Sigmoid colon (tissue), 7 donors: ENCODE results near the gene FMN2. TPM values are rescaled to one million over a fixed set of nuclear protein-coding genes. Genes with fewer than 3 reads are reported as not detected.

Experiments used
- DNase-seq: peaks from one replicate; pipeline ENCODE4 v3.0.0-alpha.2; 2019
- H3K27ac ChIP-seq, 4 donors: fragments of 200-600 bp; sonication (generic); one replicate each; pipeline ENCODE4 v1.5.1; 2016 to 2019; ENCODE audit warnings: mild to moderate bottlenecking in 1 of 4
- H3K27me3 ChIP-seq, 3 donors: fragments of 200-600 bp; sonication (generic); one replicate each; pipeline ENCODE4 v1.5.1; 2019; ENCODE audit warnings: mild to moderate bottlenecking in 1 of 3
- H3K36me3 ChIP-seq, 4 donors: fragments of 200-600 bp; sonication (generic); one replicate each; pipeline ENCODE4 v1.5.1; 2016 to 2019
- H3K4me1 ChIP-seq, 4 donors: fragments of 200-600 bp; sonication (generic); one replicate each; pipeline ENCODE4 v1.5.1; 2017 to 2019
- H3K4me3 ChIP-seq, 4 donors: fragments of 200-600 bp; sonication (generic); one replicate each; pipeline ENCODE4 v1.5.1; 2017 to 2019; ENCODE audit warnings: mild to moderate bottlenecking in 2 of 4, moderate library complexity in 1 of 4
- H3K9me3 ChIP-seq, 4 donors: fragments of 200-600 bp in 3 of 4; sonication (generic) in 3 of 4; one replicate each; pipeline versions ENCODE4 v1.5.1 to v1.6.1; 2013 to 2019
- CTCF ChIP-seq, 4 experiments: fragments of 450-650 bp in 3 of 4; fragments of 200-600 bp in 1 of 4; IDR thresholded peaks; one replicate each; pipeline ENCODE4 v1.5.1; 2016 to 2019; ENCODE audit warnings: antibody characterized with exemption in 4 of 4, mild to moderate bottlenecking in 3 of 4, moderate library complexity in 2 of 4
- EP300 ChIP-seq, 4 donors: sonication (generic); formaldehyde crosslinking; IDR thresholded peaks; one replicate each; pipeline ENCODE4 v1.6.1; 2017; ENCODE audit warnings: antibody characterized with exemption in 4 of 4
- POLR2A ChIP-seq, 2 donors: fragments of 450-650 bp; IDR thresholded peaks; one replicate each; pipeline ENCODE4 v1.6.1; 2016; ENCODE audit warnings: antibody characterized with exemption in 2 of 2, mild to moderate bottlenecking in 2 of 2, moderate library complexity in 2 of 2
- POLR2AphosphoS5 ChIP-seq, 4 donors: sonication (generic); formaldehyde crosslinking; IDR thresholded peaks; one replicate each; pipeline ENCODE4 v1.6.1; 2017; ENCODE audit warnings: antibody characterized with exemption in 4 of 4
- WGBS, 2 donors: extraction: QIAGEN DNeasy Blood & Tissue Kit; methylation state at CpG; one replicate each; pipeline ENCODE4 v1.1.7; 2013; 5-methylcytosine and 5-hydroxymethylcytosine counted together
- intact Hi-C: fragments of 100-400 bp; cut with DNase I; formaldehyde crosslinking; loops from one replicate; pipeline ENCODE4 v1.15.1; 2023
- polyA plus RNA-seq, 3 donors: library from polyadenylated mRNA; stranded (reverse); fragments of 200-250 nt; gene quantifications; one replicate each; pipeline ENCODE4 v1.2.3, GENCODE V29; 2013
- total RNA-seq, 4 donors: library from RNA; depleted of rRNA; stranded (reverse); fragments of >200 nt; gene quantifications; one replicate each; pipeline ENCODE4 v1.1.0, GENCODE V29; 2016
- donor health status: healthy with polysubstance abuse.
- donor health status: Bipolar disorder and iron deficiency.
- donor health status: healthy.

FMN2 gene
- 10 to 100 TPM; 10.3 to 16.9 (median 12.2) TPM for total RNA-seq
- polyA plus RNA-seq: 1 to 10 TPM; 1.5 to 6.6 (median 2.1) TPM

- TF ChIP-seq EP300 (IDR thresholded peaks at IDR 0.05): no peak
- TF ChIP-seq POLR2AphosphoS5 (IDR thresholded peaks at IDR 0.05): peak in 3 of 4 donors; percentile 41 to 71 (median 55)
- WGBS, 2 donors: 1% methylated on average over 78 of the region's 78 CpGs
- no peaks in the 10 kb centered on the region for H3K9me3 ChIP-seq
- peak within 1 kb of the TSS in 3 of 4 donors; percentile 82 to 92 (median 85) for H3K27ac ChIP-seq
- H3K4me1 ChIP-seq: peaks cover 0 to 33% (median 22%) of the 10 kb centered on the region in 4 donors
- peak within 1 kb of the TSS; percentile 54 to 77 (median 72) for H3K4me3 ChIP-seq
- H3K36me3 ChIP-seq: no peaks in the 10 kb centered on the region
- peaks cover 0 to 16% (median 0%) of the 10 kb centered on the region in 3 donors for H3K27me3 ChIP-seq
- intact Hi-C loops: loop anchor here (1.0 to 5.0 kb wide), 3 partner anchors 58 to 97 kb away; no protein-coding TSS in a partner anchor
- peak; percentile 71 for DNase-seq
Measured at GRCh38 chr1:240091614-240092300, at the start of gene FMN2. TSS of gene FMN2 (plus strand) at chr1:240091883. CDS start at chr1:240092110, 227 bp downstream.

DNA sequence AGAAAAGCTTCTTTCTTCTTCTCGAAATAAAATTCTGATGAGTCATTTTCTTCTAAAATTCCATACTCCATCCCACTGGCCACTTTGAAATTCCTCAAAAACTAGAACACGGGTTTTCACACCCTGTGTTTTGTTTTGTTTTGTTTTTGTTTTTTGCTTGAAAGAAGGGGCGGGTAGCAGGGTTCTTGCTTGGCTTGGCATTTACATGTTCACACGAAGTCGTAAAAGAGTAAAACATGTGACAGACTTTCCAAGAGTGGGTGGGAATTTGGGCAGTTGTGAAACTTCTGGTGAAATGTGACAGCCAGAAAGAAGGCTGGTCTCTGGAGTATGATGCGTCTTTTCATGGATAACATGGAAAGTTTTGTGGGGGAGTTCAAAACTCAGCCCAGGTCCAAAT lies 47.1 kb upstream of the FMN2 start:
- Histone ChIP-seq H3K4me1 (no peaks in the 10 kb centered on the region), H3K4me3 (no peak overlapping the region), H3K36me3 (no peaks in the 10 kb centered on the region), H3K27ac (no peak overlapping the region), H3K27me3 (no peaks in the 10 kb centered on the region), H3K9me3 (no peaks in the 10 kb centered on the region)
- intact Hi-C loops: no loop called here
- DNase-seq: no peak
- TF ChIP-seq POLR2A (IDR thresholded peaks at IDR 0.05) (no peak), EP300 (IDR thresholded peaks at IDR 0.05) (no peak), CTCF (IDR thresholded peaks at IDR 0.05) (no peak), POLR2AphosphoS5 (IDR thresholded peaks at IDR 0.05) (no peak)
- WGBS, 2 donors: 83 to 88% methylated on average over 6 of the region's 6 CpGs

DNA sequence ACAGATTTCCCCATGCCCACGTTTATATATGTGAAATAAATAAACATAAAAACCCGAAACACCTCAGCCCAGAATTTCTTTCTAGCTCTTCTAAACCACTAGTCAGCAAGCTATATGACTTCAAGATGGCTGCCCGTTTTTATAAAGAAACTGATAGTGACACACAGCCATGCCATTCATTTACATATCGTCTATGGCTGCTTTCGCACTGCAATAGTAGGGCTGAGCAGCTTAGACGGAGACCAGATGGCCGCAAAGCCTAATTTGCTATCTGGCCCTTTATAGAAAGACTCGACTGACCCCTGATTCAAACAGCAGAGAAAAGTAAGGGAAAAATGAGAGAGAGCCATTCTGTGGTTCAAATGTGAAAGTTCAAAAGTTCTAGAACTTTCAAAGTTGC lies 45.7 kb upstream of the FMN2 start:
- Histone ChIP-seq H3K27me3 (no peaks in the 10 kb centered on the region), H3K4me3 (no peak overlapping the region), H3K27ac (no peak overlapping the region), H3K36me3 (no peaks in the 10 kb centered on the region), H3K9me3 (no peaks in the 10 kb centered on the region), H3K4me1 (no peaks in the 10 kb centered on the region)
- intact Hi-C loops: no loop called here
- 89 to 91% methylated on average over 8 of the region's 8 CpGs for WGBS, 2 donors
- TF ChIP-seq POLR2AphosphoS5 (IDR thresholded peaks at IDR 0.05) (no peak), CTCF (IDR thresholded peaks at IDR 0.05) (no peak), EP300 (IDR thresholded peaks at IDR 0.05) (no peak), POLR2A (IDR thresholded peaks at IDR 0.05) (no peak)
- DNase-seq: no peak

GRCh38 chr1:240054109-240054701 lies 37.5 kb upstream of the FMN2 start:
- Histone ChIP-seq H3K4me1 (no peaks in the 10 kb centered on the region), H3K36me3 (no peaks in the 10 kb centered on the region), H3K9me3 (no peaks in the 10 kb centered on the region), H3K27ac (no peak overlapping the region), H3K4me3 (no peak overlapping the region), H3K27me3 (no peaks in the 10 kb centered on the region)
- intact Hi-C loops: no loop called here
- TF ChIP-seq POLR2AphosphoS5 (IDR thresholded peaks at IDR 0.05) (no peak), POLR2A (IDR thresholded peaks at IDR 0.05) (no peak), EP300 (IDR thresholded peaks at IDR 0.05) (no peak), CTCF (IDR thresholded peaks at IDR 0.05) (no peak)
- no peak for DNase-seq
- WGBS, 2 donors: 76 to 84% methylated on average over 9 of the region's 9 CpGs

GRCh38 chr1:240055936-240056335 lies 35.7 kb upstream of the FMN2 start:
- no peak for DNase-seq
- 55 to 75% methylated on average over 1 of the region's 1 CpG for WGBS, 2 donors
- intact Hi-C loops: no loop called here
- H3K9me3 ChIP-seq: no peaks in the 10 kb centered on the region
- H3K4me3 ChIP-seq: no peak overlapping the region
- H3K36me3 ChIP-seq: no peaks in the 10 kb centered on the region
- no peaks in the 10 kb centered on the region for H3K4me1 ChIP-seq
- no peaks in the 10 kb centered on the region for H3K27me3 ChIP-seq
- H3K27ac ChIP-seq: no peak overlapping the region
- no peak for TF ChIP-seq EP300 (IDR thresholded peaks at IDR 0.05)
- TF ChIP-seq POLR2AphosphoS5 (IDR thresholded peaks at IDR 0.05): no peak
- TF ChIP-seq CTCF (IDR thresholded peaks at IDR 0.05): no peak
- TF ChIP-seq POLR2A (IDR thresholded peaks at IDR 0.05): no peak
